ENCODE results near the gene SEC23A.

- TF ChIP-seq CTCF (IDR thresholded peaks at IDR 0.05) (no peak), EP300 (IDR thresholded peaks at IDR 0.05) (no peak), BHLHE40 (IDR thresholded peaks at IDR 0.05; ENCODE audit: low read depth, low read length) (no peak), MAFK (IDR thresholded peaks at IDR 0.05; ENCODE audit: partially characterized antibody) (no peak), ESRRA (IDR thresholded peaks at IDR 0.05; ENCODE audit: borderline replicate concordance, low read length) (no peak), CHD4 (IDR thresholded peaks at IDR 0.05; ENCODE audit: borderline replicate concordance) (no peak), REST (IDR thresholded peaks at IDR 0.05) (no peak), CHD2 (IDR thresholded peaks at IDR 0.05; ENCODE audit: low read length, partially characterized antibody) (no peak)
These were observed 11.2 kb upstream of the SEC23A start, which contains the start of gene GEMIN2 for GRCh38 chr14:39114073-39114838.

All from A549 (cell line).